Measurements from ENCODE around the gene MCTP1. TPM values are rescaled to one million over a fixed set of nuclear protein-coding genes. Genes with fewer than 3 reads are reported as not detected.

The MCTP1 gene
- total and polyA plus RNA-seq, 2 donors from 2014 or later: 1.4 to 19.3 TPM

DNA sequence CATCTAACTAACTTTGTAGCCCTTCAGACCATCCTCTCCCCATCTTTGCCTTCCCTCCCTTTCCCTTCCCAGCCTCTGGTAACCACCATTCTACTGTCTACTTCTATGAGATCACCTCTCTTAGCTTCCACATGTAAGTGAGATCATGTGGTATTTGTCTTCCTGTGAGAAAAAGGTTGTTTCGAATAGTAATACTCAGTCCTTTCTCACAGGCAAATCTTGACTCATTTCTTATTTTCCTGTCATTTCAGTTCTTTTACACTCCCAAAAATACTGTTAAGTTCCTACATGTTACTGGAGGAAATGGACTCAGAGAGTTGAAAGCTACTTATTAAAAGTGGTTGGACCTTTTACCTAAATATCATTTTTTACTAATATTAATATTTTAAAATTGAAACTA lies 584.3 kb downstream of the MCTP1 start:
- intact Hi-C loops (cut with DNase I): no loop called here
- TF ChIP-seq, protein P1, sequence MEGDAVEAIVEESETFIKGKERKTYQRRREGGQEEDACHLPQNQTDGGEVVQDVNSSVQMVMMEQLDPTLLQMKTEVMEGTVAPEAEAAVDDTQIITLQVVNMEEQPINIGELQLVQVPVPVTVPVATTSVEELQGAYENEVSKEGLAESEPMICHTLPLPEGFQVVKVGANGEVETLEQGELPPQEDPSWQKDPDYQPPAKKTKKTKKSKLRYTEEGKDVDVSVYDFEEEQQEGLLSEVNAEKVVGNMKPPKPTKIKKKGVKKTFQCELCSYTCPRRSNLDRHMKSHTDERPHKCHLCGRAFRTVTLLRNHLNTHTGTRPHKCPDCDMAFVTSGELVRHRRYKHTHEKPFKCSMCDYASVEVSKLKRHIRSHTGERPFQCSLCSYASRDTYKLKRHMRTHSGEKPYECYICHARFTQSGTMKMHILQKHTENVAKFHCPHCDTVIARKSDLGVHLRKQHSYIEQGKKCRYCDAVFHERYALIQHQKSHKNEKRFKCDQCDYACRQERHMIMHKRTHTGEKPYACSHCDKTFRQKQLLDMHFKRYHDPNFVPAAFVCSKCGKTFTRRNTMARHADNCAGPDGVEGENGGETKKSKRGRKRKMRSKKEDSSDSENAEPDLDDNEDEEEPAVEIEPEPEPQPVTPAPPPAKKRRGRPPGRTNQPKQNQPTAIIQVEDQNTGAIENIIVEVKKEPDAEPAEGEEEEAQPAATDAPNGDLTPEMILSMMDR (IDR thresholded peaks at IDR 0.05; ENCODE audit: borderline replicate concordance, extremely low read depth, insufficient read depth): no peak
- Histone ChIP-seq H3K4me3 (ENCODE audit: low read length in 3 of 3) (no peak overlapping the region), H3K27ac (ENCODE audit: low read depth in 2 of 2, low read length in 2 of 2) (no peak overlapping the region), H3K9ac (ENCODE audit: low read length in 3 of 3) (no peak overlapping the region), H3K36me3 (ENCODE audit: control insufficient read depth in 2 of 3, insufficient read depth in 3 of 3, low read length in 3 of 3) (no peaks in the 10 kb centered on the region), H3K4me1 (ENCODE audit: control insufficient read depth in 2 of 3, insufficient read depth in 2 of 3, low read depth in 1 of 3, low read length in 3 of 3) (no peaks in the 10 kb centered on the region), H3K27me3 (ENCODE audit: control insufficient read depth, insufficient read depth, low read length) (no peaks in the 10 kb centered on the region), H3K9me3 (ENCODE audit: control insufficient read depth in 2 of 3, insufficient read depth in 1 of 3, low read length in 3 of 3) (no peaks in the 10 kb centered on the region)
- FAIRE-seq (no peak), DNase-seq (no peak)

DNA sequence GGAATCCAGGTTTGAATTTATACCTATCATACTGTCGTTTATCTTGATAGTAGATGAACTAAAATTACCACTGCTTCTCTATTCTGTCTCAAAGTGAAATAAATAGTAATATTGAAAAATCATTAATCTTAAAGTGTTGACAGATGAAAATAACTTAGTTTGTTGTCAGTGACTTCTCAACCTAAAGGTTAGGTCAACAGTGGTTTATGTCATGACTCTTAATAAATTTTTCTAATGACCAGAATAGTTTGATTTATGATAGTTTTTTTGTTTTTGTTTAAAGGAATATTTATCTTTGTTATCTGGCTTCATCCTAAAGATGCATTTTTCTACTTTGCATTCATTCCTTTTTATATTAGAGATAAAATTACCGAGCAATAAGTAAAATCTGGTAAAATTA lies 585.3 kb downstream of the MCTP1 start:
- FAIRE-seq: peak; percentile 62
- intact Hi-C loops (cut with DNase I): no loop called here

DNA sequence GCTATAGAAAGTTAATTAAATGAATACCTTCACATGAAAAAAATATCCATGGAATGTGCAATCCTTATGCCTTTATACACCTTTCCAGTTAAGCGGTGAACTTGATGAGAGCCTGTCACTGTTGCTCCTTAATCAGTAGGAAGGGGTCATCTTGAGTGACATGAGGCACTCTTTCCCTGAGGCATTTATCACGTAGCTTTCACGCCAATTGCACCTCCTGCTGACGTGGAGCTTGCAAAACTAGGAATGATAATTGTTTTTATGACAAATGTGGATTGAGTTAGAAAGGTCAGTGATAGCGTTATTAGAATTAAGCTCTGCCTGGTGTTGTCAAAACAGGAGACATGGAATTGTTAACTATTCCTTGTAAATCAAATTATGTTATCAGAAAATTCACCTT lies 586.7 kb downstream of the MCTP1 start:
- no peak for DNase-seq
- no peaks in the 10 kb centered on the region for H3K9me3 ChIP-seq (ENCODE audit: control insufficient read depth in 2 of 3, insufficient read depth in 1 of 3, low read length in 3 of 3)
- TF ChIP-seq, protein P1 (IDR thresholded peaks at IDR 0.05; ENCODE audit: borderline replicate concordance, extremely low read depth, insufficient read depth): no peak
- H3K9ac ChIP-seq (ENCODE audit: low read length in 3 of 3): no peak overlapping the region
- no peaks in the 10 kb centered on the region for H3K4me1 ChIP-seq (ENCODE audit: control insufficient read depth in 2 of 3, insufficient read depth in 2 of 3, low read depth in 1 of 3, low read length in 3 of 3)
- no peaks in the 10 kb centered on the region for H3K36me3 ChIP-seq (ENCODE audit: control insufficient read depth in 2 of 3, insufficient read depth in 3 of 3, low read length in 3 of 3)
- FAIRE-seq: no peak
- intact Hi-C loops (cut with DNase I): no loop called here
- H3K4me3 ChIP-seq (ENCODE audit: low read length in 3 of 3): no peak overlapping the region
- H3K27me3 ChIP-seq (ENCODE audit: control insufficient read depth, insufficient read depth, low read length): no peaks in the 10 kb centered on the region
- H3K27ac ChIP-seq (ENCODE audit: low read depth in 2 of 2, low read length in 2 of 2): no peak overlapping the region

More for the DNA sequence above, 585.3 kb downstream of the MCTP1 start:
- Histone ChIP-seq H3K4me1 (ENCODE audit: control insufficient read depth in 2 of 3, insufficient read depth in 2 of 3, low read depth in 1 of 3, low read length in 3 of 3) (no peaks in the 10 kb centered on the region), H3K9me3 (ENCODE audit: control insufficient read depth in 2 of 3, insufficient read depth in 1 of 3, low read length in 3 of 3) (no peaks in the 10 kb centered on the region), H3K27ac (ENCODE audit: low read depth in 2 of 2, low read length in 2 of 2) (no peak overlapping the region), H3K36me3 (ENCODE audit: control insufficient read depth in 2 of 3, insufficient read depth in 3 of 3, low read length in 3 of 3) (no peaks in the 10 kb centered on the region), H3K9ac (ENCODE audit: low read length in 3 of 3) (no peak overlapping the region), H3K4me3 (ENCODE audit: low read length in 3 of 3) (no peak overlapping the region), H3K27me3 (ENCODE audit: control insufficient read depth, insufficient read depth, low read length) (no peaks in the 10 kb centered on the region)
- no peak for DNase-seq
- TF ChIP-seq, protein P1 (IDR thresholded peaks at IDR 0.05; ENCODE audit: borderline replicate concordance, extremely low read depth, insufficient read depth): no peak

DNA sequence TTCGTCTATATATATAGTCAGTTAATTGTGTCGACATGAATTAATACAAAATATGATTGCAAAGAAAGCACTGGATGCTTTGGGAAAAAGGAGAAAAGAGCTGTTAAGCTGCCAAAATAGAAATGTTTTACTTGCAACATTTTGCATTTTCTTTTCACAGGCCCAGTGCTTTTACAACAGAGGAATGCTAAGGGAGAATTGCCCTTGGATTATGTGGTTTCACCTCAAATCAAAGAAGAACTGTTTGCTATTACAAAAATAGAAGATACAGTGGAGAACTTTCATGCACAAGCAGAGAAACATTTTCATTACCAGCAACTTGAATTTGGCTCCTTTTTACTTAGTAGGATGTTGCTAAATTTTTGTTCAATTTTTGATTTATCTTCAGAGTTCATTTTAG lies 590.2 kb downstream of the MCTP1 start:
- intact Hi-C loops (cut with DNase I): no loop called here
- Histone ChIP-seq H3K27me3 (ENCODE audit: control insufficient read depth, insufficient read depth, low read length) (no peaks in the 10 kb centered on the region), H3K36me3 (ENCODE audit: control insufficient read depth in 2 of 3, insufficient read depth in 3 of 3, low read length in 3 of 3) (no peaks in the 10 kb centered on the region), H3K4me3 (ENCODE audit: low read length in 3 of 3) (no peak overlapping the region), H3K4me1 (ENCODE audit: control insufficient read depth in 2 of 3, insufficient read depth in 2 of 3, low read depth in 1 of 3, low read length in 3 of 3) (no peaks in the 10 kb centered on the region), H3K27ac (ENCODE audit: low read depth in 2 of 2, low read length in 2 of 2) (no peak overlapping the region), H3K9ac (ENCODE audit: low read length in 3 of 3) (no peak overlapping the region), H3K9me3 (ENCODE audit: control insufficient read depth in 2 of 3, insufficient read depth in 1 of 3, low read length in 3 of 3) (no peaks in the 10 kb centered on the region)
- FAIRE-seq (no peak), DNase-seq (no peak)
- TF ChIP-seq, protein P1 (IDR thresholded peaks at IDR 0.05; ENCODE audit: borderline replicate concordance, extremely low read depth, insufficient read depth): no peak

All from kidney (tissue), 14 donors.